A549 (cell line): Measurements from ENCODE around the gene DIPK1B. TPM values are rescaled to one million over a fixed set of nuclear protein-coding genes. Genes with fewer than 3 reads are reported as not detected.

ENCODE experiments used
- ATAC-seq, 2 experiments: fragments of 200-7000 bp in 1 of 2; fragments of >200 bp in 1 of 2; cut with Nextera tagmentation in 1 of 2; cut with Tn5 transposase in 1 of 2; 3 replicates each; pipeline versions ENCODE4 v1.8.0 to v1.9.1; 2018 to 2020; ENCODE audit warnings: mild to moderate bottlenecking in 1 of 2, moderate library complexity in 1 of 2
- CTCF ChIA-PET: fragments of 300-600 bp; sonication (Branson Sonifier 250); formaldehyde crosslinking; extraction: SDS; loops from one replicate; lab custom pipeline; 2021; ENCODE audit warnings: antibody characterized with exemption, inconsistent platforms; lab: Yijun Ruan, JAX
- POLR2A ChIA-PET: fragments of 350-600 bp; formaldehyde crosslinking; extraction: SDS; loops from one replicate; lab custom pipeline; 2021; ENCODE audit warnings: antibody characterized with exemption, inconsistent platforms; lab: Yijun Ruan, JAX
- DNase-seq, 2 experiments: peaks; one replicate each; pipeline versions ENCODE4 v3.0.0 to v3.0.0-alpha.2; 2011 to 2016; ENCODE audit warnings: low read depth in 1 of 2, low spot score in 1 of 2
- FAIRE-seq: peaks from 2 replicates; lab custom pipeline; 2011; peaks lifted over from hg19 to GRCh38; lab: Jason Lieb, UNC
- H3K27ac ChIP-seq, 2 experiments: fragments of >200 bp; sonication (Bioruptor Twin); formaldehyde crosslinking; 3 replicates each; pipeline ENCODE4 v1.5.1; 2016 to 2017
- H3K4me1 ChIP-seq: fragments of >200 bp; sonication (Bioruptor Twin); formaldehyde crosslinking; 3 replicates; pipeline ENCODE4 v1.6.1; 2016
- H3K4me2 ChIP-seq: fragments of >200 bp; sonication (Bioruptor Twin); formaldehyde crosslinking; 3 replicates; pipeline ENCODE4 v1.6.1; 2016
- H3K4me3 ChIP-seq: fragments of >200 bp; sonication (Bioruptor Twin); formaldehyde crosslinking; 3 replicates; pipeline ENCODE4 v1.5.1; 2016
- H3K9me3 ChIP-seq: fragments of >200 bp; sonication (Bioruptor Twin); formaldehyde crosslinking; 3 replicates; pipeline ENCODE4 v1.6.1; 2016
- BHLHE40 ChIP-seq: IDR thresholded peaks from 2 replicates; pipeline ENCODE4 v1.6.1; 2012; ENCODE audit warnings: low read depth, low read length, inconsistent platforms
- FOSB ChIP-seq: fragments of 250-450 bp; sonication (Bioruptor Pico); IDR thresholded peaks from 2 replicates; pipeline ENCODE4 v1.5.0; 2020; ENCODE audit warnings: mild to moderate bottlenecking, moderate library complexity
- FOSL2 ChIP-seq, 2 experiments: fragments of 450-650 bp in 1 of 2; fragments of >200 bp in 1 of 2; sonication (Bioruptor Twin) in 1 of 2; formaldehyde crosslinking; IDR thresholded peaks; 2 replicates each; pipeline versions ENCODE4 v1.5.0 to v1.6.1; 2016 to 2020; ENCODE audit warnings: mild to moderate bottlenecking in 1 of 2, moderate library complexity in 1 of 2
- FOXS1 ChIP-seq: fragments of 250-450 bp; sonication (Bioruptor Pico); IDR thresholded peaks from 2 replicates; pipeline ENCODE4 v1.5.0; 2020; ENCODE audit warnings: mild to moderate bottlenecking, moderate library complexity
- GATA3 ChIP-seq: IDR thresholded peaks from 2 replicates; pipeline ENCODE4 v1.6.1; 2012; ENCODE audit warnings: borderline replicate concordance
- HDAC2 ChIP-seq: fragments of 200-600 bp; sonication (generic); IDR thresholded peaks from 2 replicates; pipeline ENCODE4 v1.6.1; 2016
- HEYL ChIP-seq: fragments of 250-450 bp; sonication (Bioruptor Pico); IDR thresholded peaks from 2 replicates; pipeline ENCODE4 v1.8.0; 2021; ENCODE audit warnings: mild to moderate bottlenecking, moderate library complexity
- JUN ChIP-seq, 2 experiments: fragments of >200 bp; sonication (Bioruptor Twin); formaldehyde crosslinking; IDR thresholded peaks; 2 replicates in 1 of 2; 3 replicates in 1 of 2; pipeline ENCODE4 v1.6.1; 2016 to 2017
- JUNB ChIP-seq: fragments of >200 bp; sonication (Bioruptor Twin); formaldehyde crosslinking; IDR thresholded peaks from 2 replicates; pipeline ENCODE4 v1.6.1; 2016
- KDM5A ChIP-seq: fragments of 200-600 bp; sonication (generic); IDR thresholded peaks from 2 replicates; pipeline ENCODE4 v1.6.1; 2016; ENCODE audit warnings: antibody characterized with exemption, mild to moderate bottlenecking
- MAFK ChIP-seq: fragments of 450-650 bp; IDR thresholded peaks from 2 replicates; pipeline ENCODE4 v1.6.1; 2014; ENCODE audit not compliant: partially characterized antibody
- MAX ChIP-seq: IDR thresholded peaks from 2 replicates; pipeline ENCODE4 v1.6.1; 2012
- NFE2L2 ChIP-seq: fragments of 150-350 bp; conservative IDR thresholded peaks from 2 replicates; pipeline ENCODE4 v1.6.1; 2014; ENCODE audit warnings: low read length
- NR3C1 ChIP-seq: fragments of >200 bp; sonication (Bioruptor Twin); formaldehyde crosslinking; IDR thresholded peaks from 3 replicates; pipeline ENCODE4 v1.6.1; 2017
- POLR2A ChIP-seq: IDR thresholded peaks from 2 replicates; pipeline ENCODE4 v1.6.1; 2012; ENCODE audit warnings: mild to moderate bottlenecking, low read length
- RARB ChIP-seq: fragments of 250-450 bp; sonication (Bioruptor Pico); IDR thresholded peaks from 2 replicates; pipeline ENCODE4 v1.8.0; 2021; ENCODE audit warnings: mild to moderate bottlenecking, moderate library complexity
- RCOR1 ChIP-seq: fragments of 150-350 bp; IDR thresholded peaks from 2 replicates; pipeline ENCODE4 v1.6.1; 2014; ENCODE audit warnings: antibody characterized with exemption, low read length, low read depth
- RFX5 ChIP-seq: fragments of 450-650 bp; IDR thresholded peaks from 2 replicates; pipeline ENCODE4 v1.7.1; 2014; ENCODE audit warnings: antibody characterized with exemption, mild to moderate bottlenecking, moderate library complexity
- TP53 ChIP-seq: fragments of 250-450 bp; sonication (Bioruptor Pico); IDR thresholded peaks from 2 replicates; pipeline ENCODE4 v1.5.0; 2021; ENCODE audit warnings: mild to moderate bottlenecking, moderate library complexity
- ZC3H11A ChIP-seq: fragments of 450-650 bp; IDR thresholded peaks from 2 replicates; pipeline ENCODE4 v1.6.1; 2014; ENCODE audit warnings: antibody characterized with exemption, mild to moderate bottlenecking
- ZNF302 ChIP-seq: fragments of 250-450 bp; sonication (Bioruptor Pico); IDR thresholded peaks from 2 replicates; pipeline ENCODE4 v1.9.0; 2021; ENCODE audit warnings: inconsistent platforms, mild to moderate bottlenecking, moderate library complexity
- ZSCAN20 ChIP-seq: fragments of 250-450 bp; sonication (Bioruptor Pico); IDR thresholded peaks from 2 replicates; pipeline ENCODE4 v1.8.0; 2022; ENCODE audit warnings: mild to moderate bottlenecking, moderate library complexity
- WGBS: methylation state at CpG from one replicate; pipeline ENCODE4 v1.1.6; 2017; ENCODE audit errors: missing lambda C conversion rate; 5-methylcytosine and 5-hydroxymethylcytosine counted together
- polyA plus RNA-seq, 4 experiments: library from polyadenylated mRNA; depleted of rRNA in 3 of 4; stranded (reverse); fragments of >200 nt; fragmentation: RNase III in 1 of 4; extraction: RNeasy Plus Mini Kit Qiagen cat#74134 plus additional on column Dnase treatment in 1 of 4; gene quantifications; 2 replicates in 3 of 4; 3 replicates in 1 of 4; pipeline ENCODE4 v1.2.3, GENCODE V29; 2011 to 2017
- TF ChIP-seq, protein P1 (sequence below): fragments of >200 bp; sonication (Bioruptor Twin); formaldehyde crosslinking; IDR thresholded peaks from 3 replicates; pipeline ENCODE4 v1.6.1; 2016
- TF ChIP-seq, protein P2 (sequence below): fragments of 200-600 bp; sonication (generic); IDR thresholded peaks from 2 replicates; pipeline ENCODE4 v1.6.1; 2016; ENCODE audit warnings: antibody characterized with exemption, mild to moderate bottlenecking, moderate library complexity
- TF ChIP-seq, protein P3 (sequence below): fragments of 250-450 bp; sonication (Bioruptor Pico); IDR thresholded peaks from 2 replicates; pipeline ENCODE4 v1.5.0; 2020; ENCODE audit warnings: low read depth, mild to moderate bottlenecking, moderate library complexity

DIPK1B gene
- polyA plus RNA-seq, 2 of the 4 experiments (the other 2 are of a cell fraction), result 6.7 TPM

DNA sequence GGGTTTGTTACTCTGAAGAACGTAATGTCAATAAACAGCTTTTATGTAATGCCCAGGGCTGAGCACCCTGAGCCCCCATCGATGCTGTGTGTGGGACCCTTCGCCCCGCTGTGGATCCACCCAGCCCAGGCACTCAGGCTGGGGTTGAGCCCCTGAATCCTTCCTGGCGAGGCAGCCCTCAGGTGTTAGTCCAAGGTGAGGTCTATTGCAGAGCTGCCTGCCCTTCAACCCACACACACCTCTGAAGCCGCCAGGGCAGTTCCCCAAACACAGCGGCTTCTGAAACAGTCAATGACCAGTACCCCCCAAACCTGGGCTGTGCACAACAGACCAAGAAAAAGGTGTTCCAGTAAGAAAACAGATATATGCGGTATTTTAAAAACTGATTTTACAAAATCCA lies 11.6 kb downstream of the DIPK1B start:
- CTCF ChIA-PET, result interaction anchor here (1.1 to 1.2 kb wide), 2 partner anchors 47 to 52 kb away, joined by 4 to 6 read pairs; no protein-coding TSS in a partner anchor
- Histone ChIP-seq H3K4me1 (peaks cover 72% of the 10 kb centered on the region), H3K9me3 (no peaks in the 10 kb centered on the region), H3K4me2 (peak overlapping the region; percentile 97), H3K4me3 (no peak overlapping the region), H3K27ac (no peak overlapping the region)
- DNase-seq (no peak), FAIRE-seq (no peak), ATAC-seq (no peak)
- 87% methylated on average over 8 of the region's 8 CpGs for WGBS
- TF ChIP-seq RCOR1 (no peak), KDM5A (no peak), JUN (IDR thresholded peaks at IDR 0.05) (no peak; a peak in 2 of 5 replicates), FOXS1 (CRISPR knock-in tag) (no peak), MAX (no peak), BHLHE40 (no peak), RARB (CRISPR knock-in tag) (no peak), ZC3H11A (no peak), POLR2A (no peak), ZNF302 (no peak), TP53 (CRISPR knock-in tag) (no peak), RFX5 (no peak), NR3C1 (no peak), HDAC2 (no peak), MAFK (no peak), FOSL2 (IDR thresholded peaks at IDR 0.05) (no peak), FOSL2 (CRISPR knock-in tag; IDR thresholded peaks at IDR 0.05) (no peak)
- TF ChIP-seq, protein P1, sequence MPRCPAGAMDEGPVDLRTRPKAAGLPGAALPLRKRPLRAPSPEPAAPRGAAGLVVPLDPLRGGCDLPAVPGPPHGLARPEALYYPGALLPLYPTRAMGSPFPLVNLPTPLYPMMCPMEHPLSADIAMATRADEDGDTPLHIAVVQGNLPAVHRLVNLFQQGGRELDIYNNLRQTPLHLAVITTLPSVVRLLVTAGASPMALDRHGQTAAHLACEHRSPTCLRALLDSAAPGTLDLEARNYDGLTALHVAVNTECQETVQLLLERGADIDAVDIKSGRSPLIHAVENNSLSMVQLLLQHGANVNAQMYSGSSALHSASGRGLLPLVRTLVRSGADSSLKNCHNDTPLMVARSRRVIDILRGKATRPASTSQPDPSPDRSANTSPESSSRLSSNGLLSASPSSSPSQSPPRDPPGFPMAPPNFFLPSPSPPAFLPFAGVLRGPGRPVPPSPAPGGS, result no peak
- TF ChIP-seq, protein P2, sequence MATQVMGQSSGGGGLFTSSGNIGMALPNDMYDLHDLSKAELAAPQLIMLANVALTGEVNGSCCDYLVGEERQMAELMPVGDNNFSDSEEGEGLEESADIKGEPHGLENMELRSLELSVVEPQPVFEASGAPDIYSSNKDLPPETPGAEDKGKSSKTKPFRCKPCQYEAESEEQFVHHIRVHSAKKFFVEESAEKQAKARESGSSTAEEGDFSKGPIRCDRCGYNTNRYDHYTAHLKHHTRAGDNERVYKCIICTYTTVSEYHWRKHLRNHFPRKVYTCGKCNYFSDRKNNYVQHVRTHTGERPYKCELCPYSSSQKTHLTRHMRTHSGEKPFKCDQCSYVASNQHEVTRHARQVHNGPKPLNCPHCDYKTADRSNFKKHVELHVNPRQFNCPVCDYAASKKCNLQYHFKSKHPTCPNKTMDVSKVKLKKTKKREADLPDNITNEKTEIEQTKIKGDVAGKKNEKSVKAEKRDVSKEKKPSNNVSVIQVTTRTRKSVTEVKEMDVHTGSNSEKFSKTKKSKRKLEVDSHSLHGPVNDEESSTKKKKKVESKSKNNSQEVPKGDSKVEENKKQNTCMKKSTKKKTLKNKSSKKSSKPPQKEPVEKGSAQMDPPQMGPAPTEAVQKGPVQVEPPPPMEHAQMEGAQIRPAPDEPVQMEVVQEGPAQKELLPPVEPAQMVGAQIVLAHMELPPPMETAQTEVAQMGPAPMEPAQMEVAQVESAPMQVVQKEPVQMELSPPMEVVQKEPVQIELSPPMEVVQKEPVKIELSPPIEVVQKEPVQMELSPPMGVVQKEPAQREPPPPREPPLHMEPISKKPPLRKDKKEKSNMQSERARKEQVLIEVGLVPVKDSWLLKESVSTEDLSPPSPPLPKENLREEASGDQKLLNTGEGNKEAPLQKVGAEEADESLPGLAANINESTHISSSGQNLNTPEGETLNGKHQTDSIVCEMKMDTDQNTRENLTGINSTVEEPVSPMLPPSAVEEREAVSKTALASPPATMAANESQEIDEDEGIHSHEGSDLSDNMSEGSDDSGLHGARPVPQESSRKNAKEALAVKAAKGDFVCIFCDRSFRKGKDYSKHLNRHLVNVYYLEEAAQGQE, result no peak
- POLR2A ChIA-PET, result no interaction called here

DNA sequence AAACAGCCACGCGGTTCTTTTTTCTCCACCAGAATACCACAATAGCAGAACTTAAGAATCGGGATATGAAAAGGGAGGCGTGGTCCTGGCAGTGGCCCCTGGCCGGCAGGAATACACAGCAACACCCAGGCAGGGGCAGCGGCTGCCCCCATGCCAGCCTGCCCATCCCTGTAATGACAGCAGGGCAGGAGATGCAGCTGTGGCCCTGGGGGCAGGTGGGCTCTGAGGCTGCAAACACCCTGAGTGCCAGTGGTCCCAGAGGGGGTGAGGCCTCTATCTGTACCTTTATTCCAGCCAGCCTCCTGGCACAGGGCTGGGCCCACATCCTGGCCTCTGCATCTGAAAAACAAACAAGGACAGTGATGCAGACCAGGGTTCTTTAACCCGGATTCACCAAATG lies 12.4 kb downstream of the DIPK1B start:
- POLR2A ChIA-PET, result no interaction called here
- CTCF ChIA-PET, result no interaction called here
- TF ChIP-seq HEYL (CRISPR knock-in tag) (no peak), JUNB (no peak), FOSB (CRISPR knock-in tag) (no peak), NR3C1 (no peak), RCOR1 (no peak), GATA3 (no peak), NFE2L2 (no peak), MAX (no peak), ZSCAN20 (no peak)
- TF ChIP-seq, protein P1, result no peak
- TF ChIP-seq, protein P3, sequence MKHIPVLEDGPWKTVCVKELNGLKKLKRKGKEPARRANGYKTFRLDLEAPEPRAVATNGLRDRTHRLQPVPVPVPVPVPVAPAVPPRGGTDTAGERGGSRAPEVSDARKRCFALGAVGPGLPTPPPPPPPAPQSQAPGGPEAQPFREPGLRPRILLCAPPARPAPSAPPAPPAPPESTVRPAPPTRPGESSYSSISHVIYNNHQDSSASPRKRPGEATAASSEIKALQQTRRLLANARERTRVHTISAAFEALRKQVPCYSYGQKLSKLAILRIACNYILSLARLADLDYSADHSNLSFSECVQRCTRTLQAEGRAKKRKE (CRISPR knock-in tag), result no peak
- TF ChIP-seq, all 56 proteins: peak for 0

More for the DNA sequence above, 12.4 kb downstream of the DIPK1B start:
- Histone ChIP-seq H3K27ac (no peak overlapping the region), H3K4me3 (no peak overlapping the region), H3K4me1 (peaks cover 70% of the 10 kb centered on the region), H3K4me2 (peak overlapping the region; percentile 97), H3K9me3 (no peaks in the 10 kb centered on the region)
- ATAC-seq, result no peak
- no peak for DNase-seq
- 69% methylated on average over 7 of the region's 7 CpGs for WGBS
- no peak for FAIRE-seq
